GM21515 (cell line): ENCODE measurements around the gene RILP.
"Not testable (repeated sequence)": the region's sequence is repeated elsewhere in the genome, so short reads cannot be mapped to it uniquely, and the experiment has no call there.

Experiments used
- ATAC-seq: cut with Tn5 transposase; IDR thresholded peaks from one replicate; pipeline ENCODE4 v1.9.1; 2021; ENCODE audit not compliant: unreplicated experiment

RILP gene

GRCh38 chr17:1649844-1650501, at the start of gene RILP:
Gene RILP, minus strand, starts transcription at chr17:1649866. Its CDS starts 62 bp downstream, at chr17:1649804.
- ATAC-seq = no peak

GRCh38 chr17:1697681-1698080, 48.0 kb upstream of the RILP start:
- ATAC-seq = no peak

- ATAC-seq = no peak
Measured at GRCh38 chr17:1695365-1695764, 45.7 kb upstream of the RILP start.

GRCh38 chr17:1693339-1693738, 43.7 kb upstream of the RILP start:
- no peak for ATAC-seq

GRCh38 chr17:1690544-1691221, 41.0 kb upstream of the RILP start:
- no peak for ATAC-seq

- not testable (repeated sequence) for ATAC-seq
Measured at GRCh38 chr17:1688405-1688804, 38.7 kb upstream of the RILP start.

GRCh38 chr17:1686086-1686485, 36.4 kb upstream of the RILP start:
- no peak for ATAC-seq

GRCh38 chr17:1684378-1685189, 34.9 kb upstream of the RILP start, which contains the start of gene PRPF8:
Gene PRPF8, minus strand, starts transcription at chr17:1684867. Its CDS starts 296 bp downstream, at chr17:1684571.
- peak; percentile 92 for ATAC-seq

GRCh38 chr17:1683459-1683858, 33.8 kb upstream of the RILP start:
- no peak for ATAC-seq

- ATAC-seq = no peak
Measured at GRCh38 chr17:1676401-1676800, 26.7 kb upstream of the RILP start.

- ATAC-seq = no peak
Measured at GRCh38 chr17:1673041-1673785, 23.5 kb upstream of the RILP start.

GRCh38 chr17:1663934-1664333, 14.3 kb upstream of the RILP start:
- not testable (repeated sequence) for ATAC-seq

GRCh38 chr17:1661045-1661444, 11.4 kb upstream of the RILP start:
- no peak for ATAC-seq

GRCh38 chr17:1658100-1658499, 8.4 kb upstream of the RILP start:
- no peak for ATAC-seq

GRCh38 chr17:1653735-1654134, 4.1 kb upstream of the RILP start:
- no peak for ATAC-seq

- not testable (repeated sequence) for ATAC-seq
Measured at GRCh38 chr17:1652794-1653193, 3.1 kb upstream of the RILP start.

- ATAC-seq = no peak
Measured at GRCh38 chr17:1651559-1651844, 1.8 kb upstream of the RILP start.

- no peak for ATAC-seq
Measured at GRCh38 chr17:1650731-1651558, 1.3 kb upstream of the RILP start.

- peak; percentile 45 for ATAC-seq
Measured at GRCh38 chr17:1648963-1649843, 463 bp downstream of the RILP start.
